Bronchial epithelial cell (primary cell): Measurements from ENCODE around the gene RAD50. TPM values are rescaled to one million over a fixed set of nuclear protein-coding genes. Genes with fewer than 3 reads are reported as not detected.

Experiments used
- DNase-seq: peaks from one replicate; pipeline ENCODE4 v3.0.0-alpha.2; 2010; ENCODE audit warnings: low read depth
- FAIRE-seq: peaks from 2 replicates; lab custom pipeline; 2011; peaks lifted over from hg19 to GRCh38; lab: Jason Lieb, UNC
- H3K27me3 ChIP-seq: 2 replicates; pipeline ENCODE4 v1.5.1; 2011; ENCODE audit warnings: low read length; ENCODE audit not compliant: control insufficient read depth, insufficient read depth
- H3K36me3 ChIP-seq: 2 replicates; pipeline ENCODE4 v1.5.1; 2011; ENCODE audit warnings: low read length; ENCODE audit not compliant: control insufficient read depth, insufficient read depth
- H3K4me3 ChIP-seq: 2 replicates; pipeline ENCODE4 v1.5.1; 2011; ENCODE audit warnings: mild to moderate bottlenecking, low read depth, low read length, control low read depth
- total RNA-seq: library from RNA; depleted of rRNA; stranded (reverse); fragments of >200 nt; gene quantifications from 2 replicates; pipeline ENCODE4 v1.2.1, GENCODE V29; 2014
- TF ChIP-seq, protein P1 (sequence below): IDR thresholded peaks from 2 replicates; pipeline ENCODE4 v1.5.1; 2011; ENCODE audit warnings: mild to moderate bottlenecking, moderate library complexity, low read length, control low read depth, inconsistent platforms; ENCODE audit not compliant: insufficient read depth, severe bottlenecking

Gene RAD50
- total RNA-seq, 1 donor from 2014 or later: 29.2 TPM

DNA sequence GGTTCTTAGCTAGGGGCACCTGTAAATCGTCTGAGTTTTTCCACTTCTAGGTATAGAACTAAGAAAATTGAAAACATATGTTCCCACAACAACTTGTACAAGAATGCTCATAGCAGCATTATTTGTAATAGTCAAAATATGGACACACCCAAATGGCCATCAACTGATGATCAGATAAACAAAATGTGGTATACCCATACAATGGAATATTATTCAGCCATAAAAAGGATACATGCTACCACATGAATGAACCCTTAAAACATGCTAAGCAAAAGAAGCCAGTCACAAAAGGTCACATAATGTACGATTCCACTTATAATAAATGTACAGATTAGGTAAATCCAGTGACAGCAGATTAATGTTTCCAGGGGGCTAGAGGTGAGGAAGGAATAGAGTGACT lies 55.2 kb downstream of the RAD50 start:
- peaks cover 5% of the 10 kb centered on the region for H3K36me3 ChIP-seq
- H3K4me3 ChIP-seq: no peak overlapping the region
- H3K27me3 ChIP-seq: no peaks in the 10 kb centered on the region
- no peak for FAIRE-seq
- no peak for DNase-seq
- TF ChIP-seq, protein P1, sequence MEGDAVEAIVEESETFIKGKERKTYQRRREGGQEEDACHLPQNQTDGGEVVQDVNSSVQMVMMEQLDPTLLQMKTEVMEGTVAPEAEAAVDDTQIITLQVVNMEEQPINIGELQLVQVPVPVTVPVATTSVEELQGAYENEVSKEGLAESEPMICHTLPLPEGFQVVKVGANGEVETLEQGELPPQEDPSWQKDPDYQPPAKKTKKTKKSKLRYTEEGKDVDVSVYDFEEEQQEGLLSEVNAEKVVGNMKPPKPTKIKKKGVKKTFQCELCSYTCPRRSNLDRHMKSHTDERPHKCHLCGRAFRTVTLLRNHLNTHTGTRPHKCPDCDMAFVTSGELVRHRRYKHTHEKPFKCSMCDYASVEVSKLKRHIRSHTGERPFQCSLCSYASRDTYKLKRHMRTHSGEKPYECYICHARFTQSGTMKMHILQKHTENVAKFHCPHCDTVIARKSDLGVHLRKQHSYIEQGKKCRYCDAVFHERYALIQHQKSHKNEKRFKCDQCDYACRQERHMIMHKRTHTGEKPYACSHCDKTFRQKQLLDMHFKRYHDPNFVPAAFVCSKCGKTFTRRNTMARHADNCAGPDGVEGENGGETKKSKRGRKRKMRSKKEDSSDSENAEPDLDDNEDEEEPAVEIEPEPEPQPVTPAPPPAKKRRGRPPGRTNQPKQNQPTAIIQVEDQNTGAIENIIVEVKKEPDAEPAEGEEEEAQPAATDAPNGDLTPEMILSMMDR: no peak

DNA sequence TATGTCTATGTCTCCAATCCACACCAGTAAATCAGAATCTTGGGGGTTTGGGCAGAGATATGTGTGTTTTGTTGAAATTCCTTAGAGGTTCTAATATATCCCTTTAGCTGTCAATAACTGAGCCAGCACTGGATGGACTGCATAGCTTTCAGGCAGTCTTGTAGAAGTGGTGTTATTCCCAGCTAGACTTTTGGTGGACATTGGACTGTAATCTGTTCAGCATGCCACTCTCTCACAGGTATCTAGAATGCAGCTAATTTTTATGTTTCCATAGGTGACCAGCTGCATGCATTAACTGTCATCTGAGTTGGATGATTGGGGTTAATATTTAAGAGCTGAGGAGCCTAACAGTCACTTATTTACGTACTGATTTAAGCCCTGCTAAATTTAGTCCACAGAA lies 56.1 kb downstream of the RAD50 start:
- FAIRE-seq (no peak), DNase-seq (no peak)
- TF ChIP-seq, protein P1: no peak
- H3K27me3 ChIP-seq: no peaks in the 10 kb centered on the region
- H3K4me3 ChIP-seq: no peak overlapping the region
- peaks cover 4% of the 10 kb centered on the region for H3K36me3 ChIP-seq

DNA sequence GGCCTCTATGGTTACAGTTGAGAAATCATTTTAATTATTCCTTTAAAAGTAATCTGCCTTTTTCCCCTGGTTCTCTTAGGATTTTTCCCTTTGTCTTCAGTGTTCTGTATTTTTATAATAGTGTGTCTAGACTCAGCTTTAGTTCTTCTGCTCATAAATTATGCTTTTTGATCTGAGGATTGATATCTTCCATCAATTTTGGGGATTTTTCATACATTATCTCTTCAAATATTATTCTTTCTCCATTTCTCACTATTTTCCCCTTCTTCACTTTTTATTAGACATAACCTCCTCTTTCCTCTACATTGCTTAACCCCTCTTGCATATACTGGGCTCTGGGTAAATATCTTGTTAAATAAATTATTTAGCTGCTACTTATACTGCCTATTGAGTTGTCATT lies 64.9 kb downstream of the RAD50 start:
- TF ChIP-seq, protein P1: no peak
- H3K27me3 ChIP-seq: no peaks in the 10 kb centered on the region
- DNase-seq (no peak), FAIRE-seq (no peak)
- no peaks in the 10 kb centered on the region for H3K36me3 ChIP-seq
- H3K4me3 ChIP-seq: no peak overlapping the region

DNA sequence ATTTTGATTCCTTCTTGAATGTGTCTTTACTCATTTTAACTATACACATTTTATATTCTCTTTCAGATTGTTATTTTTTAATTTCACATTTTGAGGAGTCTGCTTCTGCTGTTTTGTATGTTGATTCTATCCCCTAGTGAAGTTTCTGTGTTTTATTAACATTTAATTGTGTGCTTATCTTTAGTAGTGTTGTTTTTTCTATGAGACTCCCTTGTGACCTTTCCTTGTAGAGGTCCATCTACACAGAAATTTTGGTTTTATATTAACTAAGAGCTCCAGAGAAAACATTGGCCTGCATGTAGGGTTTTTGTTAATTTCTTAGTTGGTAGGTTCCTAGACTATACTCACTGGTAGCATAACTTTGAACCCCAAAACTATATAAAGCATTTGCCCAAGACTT lies 65.8 kb downstream of the RAD50 start:
- FAIRE-seq (no peak), DNase-seq (no peak)
- Histone ChIP-seq H3K27me3 (no peaks in the 10 kb centered on the region), H3K4me3 (no peak overlapping the region), H3K36me3 (no peaks in the 10 kb centered on the region)
- TF ChIP-seq, protein P1: no peak

DNA sequence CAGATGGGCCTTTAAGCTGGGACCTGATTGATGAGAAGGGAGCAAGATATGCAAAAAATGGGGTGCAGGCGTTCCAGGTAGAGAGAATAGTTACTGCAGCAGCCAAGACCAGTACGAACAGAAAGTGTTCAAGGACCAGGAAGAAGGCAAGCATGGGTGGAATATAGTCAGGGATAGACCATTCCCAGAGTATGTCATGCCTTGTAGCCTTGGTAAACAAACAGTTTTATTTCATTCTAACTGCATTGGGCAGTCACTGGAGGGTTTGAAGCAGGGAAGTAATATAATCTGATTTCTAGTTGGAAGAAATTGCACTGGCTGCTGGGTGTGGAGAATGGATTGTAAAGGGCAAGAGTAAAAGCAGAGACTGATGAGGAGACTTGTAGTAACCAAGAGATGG lies 70.7 kb downstream of the RAD50 start:
- no peak overlapping the region for H3K4me3 ChIP-seq
- H3K27me3 ChIP-seq: no peaks in the 10 kb centered on the region
- DNase-seq (no peak), FAIRE-seq (no peak)
- TF ChIP-seq, protein P1: no peak
- H3K36me3 ChIP-seq: peaks cover 3% of the 10 kb centered on the region

DNA sequence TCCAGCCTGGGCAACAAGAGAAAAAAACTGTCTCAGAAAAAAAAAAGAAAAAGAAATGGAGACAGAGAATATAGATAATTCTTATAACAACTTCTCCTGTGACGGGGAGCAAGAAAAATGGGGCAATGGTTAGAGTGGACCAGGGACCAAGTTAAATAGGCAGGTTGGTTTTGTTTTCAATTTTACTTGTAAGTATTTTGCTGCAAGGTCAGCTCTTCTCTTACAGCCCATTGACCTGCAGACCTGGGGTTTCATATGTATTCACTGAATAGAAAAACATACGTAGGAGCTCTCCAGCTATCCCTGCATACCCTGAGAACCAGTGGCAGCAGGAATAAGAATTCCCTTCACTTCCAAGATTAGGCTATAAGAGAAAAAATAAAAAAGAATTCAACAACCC lies 72.0 kb downstream of the RAD50 start:
- H3K36me3 ChIP-seq: peaks cover 3% of the 10 kb centered on the region
- TF ChIP-seq, protein P1: no peak
- FAIRE-seq (no peak), DNase-seq (no peak)
- no peaks in the 10 kb centered on the region for H3K27me3 ChIP-seq
- H3K4me3 ChIP-seq: no peak overlapping the region
